Kidney (tissue), 14 donors: Measurements from ENCODE around the gene SOCS1. TPM values are rescaled to one million over a fixed set of nuclear protein-coding genes. Genes with fewer than 3 reads are reported as not detected.

Source experiments
- DNase-seq, 5 donors: peaks; one replicate each; pipeline ENCODE4 v3.0.0-alpha.2; 2013 to 2020
- FAIRE-seq: peaks from 2 replicates; lab custom pipeline; 2012; peaks lifted over from hg19 to GRCh38; lab: Jason Lieb, UNC
- H3K27ac ChIP-seq, 2 donors: one replicate each; pipeline ENCODE4 v1.7.0; 2013; ENCODE audit warnings: low read depth in 2 of 2, low read length in 2 of 2, inconsistent platforms in 1 of 2
- H3K27me3 ChIP-seq: one replicate; pipeline ENCODE4 v1.7.1; 2013; ENCODE audit warnings: low read length, inconsistent platforms; ENCODE audit not compliant: control insufficient read depth, insufficient read depth
- H3K36me3 ChIP-seq, 3 donors: one replicate each; pipeline versions ENCODE4 v1.7.0 to v1.7.1; 2013; ENCODE audit warnings: low read length in 3 of 3, control low read depth in 1 of 3, inconsistent platforms in 1 of 3; ENCODE audit not compliant: insufficient read depth in 3 of 3, control insufficient read depth in 2 of 3
- H3K4me1 ChIP-seq, 3 donors: one replicate each; pipeline versions ENCODE4 v1.7.0 to v1.7.1; 2013; ENCODE audit warnings: low read length in 3 of 3, inconsistent platforms in 1 of 3, low read depth in 1 of 3; ENCODE audit not compliant: control insufficient read depth in 2 of 3, insufficient read depth in 2 of 3
- H3K4me3 ChIP-seq, 3 donors: one replicate each; pipeline versions ENCODE4 v1.7.0 to v1.8.1; 2013; ENCODE audit warnings: low read length in 3 of 3, control low read depth in 1 of 3, inconsistent platforms in 1 of 3
- H3K9ac ChIP-seq, 3 donors: one replicate each; pipeline versions ENCODE4 v1.7.0 to v1.7.1; 2013; ENCODE audit warnings: low read length in 3 of 3, control low read depth in 1 of 3, inconsistent platforms in 1 of 3
- H3K9me3 ChIP-seq, 3 donors: one replicate each; pipeline versions ENCODE4 v1.7.0 to v1.7.1; 2013; ENCODE audit warnings: low read length in 3 of 3, control low read depth in 1 of 3, inconsistent platforms in 1 of 3; ENCODE audit not compliant: control insufficient read depth in 2 of 3, insufficient read depth in 1 of 3
- intact Hi-C: fragments of 100-400 bp; cut with DNase I; formaldehyde crosslinking; loops from one replicate; pipeline ENCODE4 v1.11.1; 2022
- polyA plus RNA-seq: library from polyadenylated mRNA; stranded (reverse); fragments of 350-450 nt; fragmentation: Illumina TruSeq; extraction: RNeasy Lipid Tissue Mini Kit (QIAGEN cat#74804); gene quantifications from one replicate; pipeline ENCODE4 v1.2.3, GENCODE V29; 2014; ENCODE audit warnings: low read depth, low replicate concordance; ENCODE audit not compliant: insufficient read depth
- total RNA-seq: library from RNA; stranded (reverse); fragmentation: NEBNext Ultra II Directional; extraction: Animal tissue kit (Norgen Biotek cat#: 25700); gene quantifications from one replicate; pipeline ENCODE4 v1.2.1, GENCODE V29; 2021
- TF ChIP-seq, protein P1 (sequence below): IDR thresholded peaks from 3 replicates; pipeline ENCODE4 v1.5.1; 2012; ENCODE audit warnings: mild to moderate bottlenecking, moderate library complexity, borderline replicate concordance; ENCODE audit not compliant: insufficient read depth; ENCODE audit errors: extremely low read depth
- donor health status: control.
- donor health status: control.
- donor health status: control.
- donor health status: control.
- donor health status: control.
- donor health status: DM: yes; HTN: yes; CAD: no.
- donor health status: Normal renal cell carcinoma (clear cell type).

SOCS1 gene
- total and polyA plus RNA-seq, 2 donors from 2014 or later = 10.4 to 21.8 TPM

DNA sequence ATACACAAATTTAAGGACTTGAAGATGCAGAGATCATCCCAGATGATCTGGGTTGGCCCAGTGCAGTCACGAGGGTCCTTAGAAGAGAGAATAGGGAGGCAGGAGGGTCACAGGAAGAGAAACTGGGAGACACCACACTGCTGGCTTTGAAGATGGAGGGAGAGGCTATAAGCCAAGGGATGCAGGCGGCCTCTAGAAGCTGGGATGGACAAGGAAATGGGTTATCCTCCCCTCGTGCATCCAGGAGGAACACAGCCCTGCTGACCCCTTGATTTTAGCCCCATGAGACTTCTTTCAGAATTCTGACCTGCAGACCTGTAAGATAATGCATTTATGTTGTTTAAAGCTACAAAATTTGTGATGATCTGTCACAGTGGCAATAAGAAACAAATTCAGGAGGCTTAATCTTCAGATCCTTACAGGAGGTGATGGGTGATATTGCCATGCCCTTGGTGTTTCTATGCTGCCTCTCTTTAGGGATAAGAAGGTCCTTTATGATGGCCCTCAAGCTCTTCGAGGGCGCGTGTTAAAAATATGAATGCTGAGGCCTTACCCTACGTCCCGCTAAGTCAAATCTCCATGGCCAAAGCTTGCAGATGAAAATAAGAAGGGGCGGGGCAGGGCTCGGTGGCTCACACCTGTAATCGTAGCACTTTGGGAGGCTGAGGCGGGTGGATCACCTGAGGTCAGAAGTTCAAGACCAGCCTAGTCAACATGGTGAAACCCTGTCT lies 21.8 kb upstream of the SOCS1 start:
- FAIRE-seq (no peak), DNase-seq (no peak)
- H3K9ac ChIP-seq = no peak overlapping the region
- intact Hi-C loops = no loop called here
- H3K4me3 ChIP-seq = no peak overlapping the region
- H3K4me1 ChIP-seq = no peaks in the 10 kb centered on the region
- no peaks in the 10 kb centered on the region for H3K36me3 ChIP-seq
- TF ChIP-seq, protein P1, sequence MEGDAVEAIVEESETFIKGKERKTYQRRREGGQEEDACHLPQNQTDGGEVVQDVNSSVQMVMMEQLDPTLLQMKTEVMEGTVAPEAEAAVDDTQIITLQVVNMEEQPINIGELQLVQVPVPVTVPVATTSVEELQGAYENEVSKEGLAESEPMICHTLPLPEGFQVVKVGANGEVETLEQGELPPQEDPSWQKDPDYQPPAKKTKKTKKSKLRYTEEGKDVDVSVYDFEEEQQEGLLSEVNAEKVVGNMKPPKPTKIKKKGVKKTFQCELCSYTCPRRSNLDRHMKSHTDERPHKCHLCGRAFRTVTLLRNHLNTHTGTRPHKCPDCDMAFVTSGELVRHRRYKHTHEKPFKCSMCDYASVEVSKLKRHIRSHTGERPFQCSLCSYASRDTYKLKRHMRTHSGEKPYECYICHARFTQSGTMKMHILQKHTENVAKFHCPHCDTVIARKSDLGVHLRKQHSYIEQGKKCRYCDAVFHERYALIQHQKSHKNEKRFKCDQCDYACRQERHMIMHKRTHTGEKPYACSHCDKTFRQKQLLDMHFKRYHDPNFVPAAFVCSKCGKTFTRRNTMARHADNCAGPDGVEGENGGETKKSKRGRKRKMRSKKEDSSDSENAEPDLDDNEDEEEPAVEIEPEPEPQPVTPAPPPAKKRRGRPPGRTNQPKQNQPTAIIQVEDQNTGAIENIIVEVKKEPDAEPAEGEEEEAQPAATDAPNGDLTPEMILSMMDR = no peak
- H3K27me3 ChIP-seq = no peaks in the 10 kb centered on the region
- H3K27ac ChIP-seq = no peak overlapping the region
- no peaks in the 10 kb centered on the region for H3K9me3 ChIP-seq

DNA sequence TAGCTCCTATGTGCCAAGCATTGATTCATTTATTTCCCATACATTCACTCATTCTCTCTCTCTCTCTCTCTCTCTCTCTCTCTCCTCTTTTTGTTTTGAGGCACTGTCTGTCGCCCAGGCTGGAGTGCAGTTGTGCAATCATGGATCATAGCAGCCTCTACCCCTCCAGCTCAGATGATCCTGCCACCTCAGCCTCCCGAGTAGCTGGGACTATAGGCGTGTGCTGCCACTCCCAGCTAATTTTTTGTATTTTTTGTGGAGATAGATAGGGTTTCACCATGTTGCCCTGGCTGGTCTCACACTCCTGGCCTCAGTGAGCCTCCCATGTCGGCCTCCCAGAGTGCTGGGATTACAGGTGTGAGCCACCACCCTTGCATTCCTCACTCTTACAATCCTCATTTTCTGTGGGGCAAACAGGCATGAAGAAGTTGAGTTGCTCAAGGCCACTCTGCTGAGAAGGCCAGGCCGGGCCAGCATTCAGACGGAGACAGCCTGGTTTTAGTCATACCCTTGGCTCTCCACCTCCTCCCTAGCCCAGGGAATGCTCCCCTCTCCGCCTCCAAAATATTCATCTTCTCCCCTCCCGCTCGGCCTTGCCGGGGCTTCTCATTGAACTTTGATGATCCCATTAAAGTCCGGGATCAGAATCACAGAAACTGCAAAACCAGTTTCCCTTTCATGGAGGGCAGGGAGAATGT lies 21.0 kb upstream of the SOCS1 start:
- Histone ChIP-seq H3K9ac (no peak overlapping the region), H3K27me3 (no peaks in the 10 kb centered on the region), H3K27ac (no peak overlapping the region), H3K4me1 (no peaks in the 10 kb centered on the region), H3K9me3 (no peaks in the 10 kb centered on the region), H3K36me3 (no peaks in the 10 kb centered on the region), H3K4me3 (no peak overlapping the region)
- DNase-seq (no peak), FAIRE-seq (no peak)
- intact Hi-C loops = no loop called here
- TF ChIP-seq, protein P1 = no peak

DNA sequence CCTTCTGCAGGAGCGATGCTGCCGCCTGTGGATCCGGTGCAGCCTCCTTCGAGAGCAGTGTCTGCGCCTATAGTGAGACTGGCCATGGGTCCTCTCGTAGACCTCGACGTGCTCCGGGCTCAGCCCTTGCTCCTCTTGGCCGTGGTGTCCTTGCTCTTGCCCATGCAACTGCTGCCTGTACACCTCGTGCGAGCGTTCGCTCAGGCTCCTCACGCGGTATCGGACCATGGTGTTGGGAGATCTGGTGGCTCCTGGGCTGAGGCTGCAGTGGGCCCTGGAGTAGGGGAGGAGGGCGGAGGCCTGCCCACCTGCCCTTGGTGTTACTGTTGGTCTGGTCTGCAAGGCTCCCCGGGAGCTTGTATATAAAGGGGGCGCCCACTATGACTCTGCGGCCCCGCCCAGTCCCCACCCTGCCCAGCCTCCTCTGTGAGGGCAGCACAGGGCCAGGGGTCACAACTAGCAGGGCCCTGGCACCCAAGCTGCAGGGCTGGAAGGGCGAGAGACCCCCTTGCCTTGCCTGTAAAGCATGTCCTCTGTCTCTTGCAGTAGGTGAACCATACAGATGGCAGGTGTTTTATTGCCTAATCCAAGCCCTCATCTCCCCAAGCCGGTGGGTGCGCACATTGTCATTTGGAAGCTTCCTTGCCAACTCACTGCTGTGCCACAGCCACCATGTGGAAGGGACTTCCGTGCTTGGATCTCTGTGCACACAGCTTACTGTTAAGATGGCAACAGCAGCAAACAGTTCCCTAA lies 20.3 kb upstream of the SOCS1 start, which contains the start of gene PRM2:
TSS of gene PRM2 (minus strand) at position 338 of the 753 bp plus-strand sequence. CDS start at position 228, 110 bp downstream.
- Histone ChIP-seq H3K9me3 (no peaks in the 10 kb centered on the region), H3K4me3 (no peak within 1 kb of the TSS), H3K4me1 (no peaks in the 10 kb centered on the region), H3K36me3 (no peaks in the 10 kb centered on the region), H3K27me3 (no peaks in the 10 kb centered on the region), H3K27ac (no peak within 1 kb of the TSS), H3K9ac (no peak within 1 kb of the TSS)
- no peak for FAIRE-seq
- intact Hi-C loops = no loop called here
- DNase-seq = no peak
- TF ChIP-seq, protein P1 = no peak
